ENCODE results near the gene APLP2.

APLP2 gene

GRCh38 chr11:130141561-130142341 lies 72.1 kb downstream of the APLP2 start:
- TF ChIP-seq CTCF (IDR thresholded peaks at IDR 0.05; ENCODE audit: borderline replicate concordance, insufficient read depth, low read depth, low read length): no peak
- H3K4me3 ChIP-seq (ENCODE audit: low read depth, low read length): no peak overlapping the region

GRCh38 chr11:130144141-130144540 lies 74.4 kb downstream of the APLP2 start:
- no peak overlapping the region for H3K4me3 ChIP-seq (ENCODE audit: low read depth, low read length)
- TF ChIP-seq CTCF (IDR thresholded peaks at IDR 0.05; ENCODE audit: borderline replicate concordance, insufficient read depth, low read depth, low read length): no peak

GRCh38 chr11:130144861-130145281 lies 75.2 kb downstream of the APLP2 start:
- TF ChIP-seq CTCF (IDR thresholded peaks at IDR 0.05; ENCODE audit: borderline replicate concordance, insufficient read depth, low read depth, low read length): no peak
- H3K4me3 ChIP-seq (ENCODE audit: low read depth, low read length): no peak overlapping the region

GRCh38 chr11:130145311-130145812 lies 75.7 kb downstream of the APLP2 start:
- no peak overlapping the region for H3K4me3 ChIP-seq (ENCODE audit: low read depth, low read length)
- no peak for TF ChIP-seq CTCF (IDR thresholded peaks at IDR 0.05; ENCODE audit: borderline replicate concordance, insufficient read depth, low read depth, low read length)

- TF ChIP-seq CTCF (IDR thresholded peaks at IDR 0.05; ENCODE audit: borderline replicate concordance, insufficient read depth, low read depth, low read length): 0 out of 2 replicates have a peak, but pooled peaks have one; percentile 18
- no peak overlapping the region for H3K4me3 ChIP-seq (ENCODE audit: low read depth, low read length)
Measured at GRCh38 chr11:130145975-130146776, 76.5 kb downstream of the APLP2 start.

GRCh38 chr11:130146796-130147195 lies 77.1 kb downstream of the APLP2 start:
- TF ChIP-seq CTCF (IDR thresholded peaks at IDR 0.05; ENCODE audit: borderline replicate concordance, insufficient read depth, low read depth, low read length): no peak
- H3K4me3 ChIP-seq (ENCODE audit: low read depth, low read length): no peak overlapping the region

Data from GM12875 (cell line).